GM12878 (cell line): ENCODE results near the gene SRP68.

Source experiments
- CTCF ChIP-seq, 3 experiments: IDR thresholded peaks in 2 of 3; conservative IDR thresholded peaks in 1 of 3; 2 replicates each; pipeline ENCODE4 v1.5.1; 2011; ENCODE audit warnings: low read depth in 3 of 3, low read length in 3 of 3, mild to moderate bottlenecking in 3 of 3, control low read depth in 2 of 3, moderate library complexity in 2 of 3, inconsistent platforms in 1 of 3, mixed read lengths in 1 of 3; ENCODE audit not compliant: control insufficient read depth in 2 of 3, insufficient read depth in 1 of 3; ENCODE audit errors: extremely low read depth in 1 of 3
- ETV6 ChIP-seq, 2 experiments: fragments of 450-650 bp in 1 of 2; IDR thresholded peaks in 1 of 2; conservative IDR thresholded peaks in 1 of 2; 2 replicates each; pipeline ENCODE4 v1.6.1; 2014; ENCODE audit warnings: antibody characterized with exemption in 1 of 2, borderline replicate concordance in 1 of 2, low read depth in 1 of 2, mild to moderate bottlenecking in 1 of 2, moderate library complexity in 1 of 2
- PRDM15 ChIP-seq: fragments of 450-650 bp; formaldehyde crosslinking; IDR thresholded peaks from 2 replicates; pipeline ENCODE4 v1.4.0; 2020; ENCODE audit warnings: mild to moderate bottlenecking, moderate library complexity
- SUPT20H ChIP-seq: IDR thresholded peaks from 2 replicates; pipeline ENCODE4 v1.6.1; 2011; ENCODE audit warnings: low read depth, mild to moderate bottlenecking, low read length, moderate library complexity, borderline replicate concordance; ENCODE audit not compliant: control insufficient read depth
- TF ChIP-seq, protein P1 (sequence below): IDR thresholded peaks from 2 replicates; pipeline ENCODE4 v1.6.1; 2011; ENCODE audit warnings: low read depth, low read length, improper control_type of control experiment, borderline replicate concordance

DNA sequence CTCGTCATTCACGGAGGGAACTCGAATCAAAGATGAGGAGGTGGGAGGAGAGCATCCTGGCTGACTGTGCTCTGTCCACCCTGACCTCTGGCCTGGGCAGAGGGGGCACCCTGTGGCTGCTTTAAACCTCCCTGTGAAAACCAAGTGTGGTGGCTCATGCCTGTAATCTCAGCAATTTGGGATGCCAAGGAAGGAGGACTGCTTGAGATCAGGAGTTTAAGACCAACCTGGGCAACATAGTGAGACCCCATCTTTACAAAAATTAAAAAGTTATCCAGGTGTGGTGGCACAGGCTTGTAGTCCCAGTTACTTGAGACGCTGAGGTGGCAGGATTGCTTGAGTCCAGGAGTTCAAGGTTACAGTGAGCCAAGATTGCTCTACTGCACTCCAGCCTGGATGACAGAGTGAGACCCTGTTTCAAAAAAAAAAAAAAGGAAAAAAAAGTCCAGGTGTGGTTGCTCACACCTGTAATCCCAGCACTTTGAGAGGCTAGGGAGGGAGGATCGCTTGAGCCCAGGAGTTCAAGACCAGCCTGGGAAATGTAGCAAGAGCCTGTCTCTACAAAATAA is 77.4 kb downstream of the SRP68 start:
- TF ChIP-seq, protein P1, sequence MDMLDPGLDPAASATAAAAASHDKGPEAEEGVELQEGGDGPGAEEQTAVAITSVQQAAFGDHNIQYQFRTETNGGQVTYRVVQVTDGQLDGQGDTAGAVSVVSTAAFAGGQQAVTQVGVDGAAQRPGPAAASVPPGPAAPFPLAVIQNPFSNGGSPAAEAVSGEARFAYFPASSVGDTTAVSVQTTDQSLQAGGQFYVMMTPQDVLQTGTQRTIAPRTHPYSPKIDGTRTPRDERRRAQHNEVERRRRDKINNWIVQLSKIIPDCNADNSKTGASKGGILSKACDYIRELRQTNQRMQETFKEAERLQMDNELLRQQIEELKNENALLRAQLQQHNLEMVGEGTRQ = no peak
- TF ChIP-seq PRDM15 (CRISPR knock-in tag) (no peak), CTCF (IDR thresholded peaks at IDR 0.05 in 2 of 3, conservative IDR thresholded peaks at IDR 0.05 in 1 of 3; ENCODE audit: control insufficient read depth in 2 of 3, extremely low read depth in 1 of 3, insufficient read depth in 1 of 3, low read depth in 3 of 3, low read length in 3 of 3) (no peak), SUPT20H (no peak), ETV6 (conservative IDR thresholded peaks at IDR 0.05 in 1 of 2, IDR thresholded peaks at IDR 0.05 in 1 of 2; ENCODE audit: borderline replicate concordance in 1 of 2, low read depth in 1 of 2) (no peak)
